Rectal smooth muscle tissue (tissue), 1 donor: ENCODE data around the gene KRT72.

ENCODE experiments used
- H3K27ac ChIP-seq: one replicate; pipeline ENCODE4 v1.7.0; 2013; ENCODE audit warnings: low read depth, low read length, inconsistent platforms
- H3K27me3 ChIP-seq: one replicate; pipeline ENCODE4 v1.7.0; 2013; ENCODE audit warnings: low read length; ENCODE audit not compliant: control insufficient read depth, insufficient read depth
- H3K36me3 ChIP-seq: one replicate; pipeline ENCODE4 v1.7.0; 2013; ENCODE audit warnings: low read length; ENCODE audit not compliant: control insufficient read depth, insufficient read depth
- H3K4me1 ChIP-seq: one replicate; pipeline ENCODE4 v1.7.0; 2013; ENCODE audit warnings: low read length; ENCODE audit not compliant: control insufficient read depth, insufficient read depth
- H3K4me3 ChIP-seq: one replicate; pipeline ENCODE4 v1.7.0; 2013; ENCODE audit warnings: low read length
- H3K9ac ChIP-seq: one replicate; pipeline ENCODE4 v1.7.0; 2013; ENCODE audit warnings: low read length

The KRT72 gene

DNA sequence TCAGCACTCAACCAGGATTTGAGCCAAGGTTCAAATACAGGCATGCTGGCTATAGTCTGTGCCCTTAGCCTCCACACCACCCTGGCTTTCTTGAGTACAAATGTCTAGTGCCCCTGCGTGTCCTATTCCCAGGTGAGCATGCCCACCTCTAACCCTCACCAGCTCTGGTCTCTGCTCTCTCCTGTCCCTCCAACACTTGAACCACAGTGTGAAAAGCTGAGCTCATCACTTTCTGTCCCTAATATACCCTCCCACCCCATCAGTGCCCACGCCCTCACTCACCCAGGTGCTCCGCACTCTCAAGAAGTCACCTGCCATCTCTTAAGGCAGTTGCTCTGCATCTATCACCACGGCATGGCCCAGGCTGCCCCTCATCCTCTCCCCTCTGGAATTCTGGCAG is 41.3 kb downstream of the KRT72 start:
- H3K27ac ChIP-seq, result no peak overlapping the region
- peaks cover 2% of the 10 kb centered on the region for H3K27me3 ChIP-seq
- H3K9ac ChIP-seq, result no peak overlapping the region
- H3K36me3 ChIP-seq, result no peaks in the 10 kb centered on the region
- H3K4me1 ChIP-seq, result no peaks in the 10 kb centered on the region
- H3K4me3 ChIP-seq, result no peak overlapping the region

GRCh38 chr12:52558781-52559445 is 42.4 kb downstream of the KRT72 start:
- Histone ChIP-seq H3K36me3 (no peaks in the 10 kb centered on the region), H3K9ac (no peak overlapping the region), H3K4me3 (no peak overlapping the region), H3K27me3 (peaks cover 2% of the 10 kb centered on the region), H3K4me1 (no peaks in the 10 kb centered on the region), H3K27ac (no peak overlapping the region)

DNA sequence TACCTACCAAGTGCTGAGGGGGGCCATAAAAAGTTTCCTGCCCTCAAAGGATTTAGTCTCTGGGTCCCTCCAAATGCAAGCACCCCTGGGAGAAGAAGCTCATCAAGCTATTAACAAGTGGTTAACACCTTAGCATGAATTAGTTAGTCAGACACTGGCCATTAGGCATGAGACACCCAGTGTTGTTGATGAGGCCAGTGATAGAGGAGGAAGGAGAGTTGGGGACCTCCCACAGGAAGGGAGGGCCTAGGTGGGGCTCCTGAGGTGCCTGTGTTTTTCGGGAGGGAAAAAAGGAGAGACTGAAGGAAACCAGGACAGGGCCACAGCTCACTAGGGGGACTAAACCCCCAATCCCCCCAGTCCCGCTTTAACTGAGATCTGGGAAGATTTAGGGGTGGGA is 43.8 kb downstream of the KRT72 start:
- Histone ChIP-seq H3K4me3 (no peak overlapping the region), H3K9ac (no peak overlapping the region), H3K27ac (no peak overlapping the region), H3K4me1 (no peaks in the 10 kb centered on the region), H3K27me3 (peaks cover 2% of the 10 kb centered on the region), H3K36me3 (no peaks in the 10 kb centered on the region)

DNA sequence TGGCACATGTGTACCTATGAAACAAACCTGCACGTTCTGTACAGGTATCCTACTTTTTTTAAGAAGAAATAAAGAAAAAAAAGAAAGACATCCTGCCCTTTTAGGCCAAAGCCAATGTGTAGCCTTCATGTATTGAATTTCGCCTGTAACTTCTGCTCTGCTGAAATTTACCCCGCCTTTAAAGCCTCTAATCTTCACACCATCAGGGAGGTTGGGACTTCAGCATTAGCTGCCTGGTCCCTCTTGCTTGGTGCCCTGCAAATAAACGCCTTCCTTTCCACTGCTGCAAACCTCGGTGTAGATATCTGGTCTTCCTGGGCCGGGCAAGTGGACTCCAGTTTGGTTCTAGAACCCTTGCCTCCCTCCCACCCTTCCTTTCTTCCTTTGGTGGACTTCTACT is 45.7 kb downstream of the KRT72 start:
- H3K36me3 ChIP-seq, result no peaks in the 10 kb centered on the region
- H3K4me1 ChIP-seq, result no peaks in the 10 kb centered on the region
- peaks cover 2% of the 10 kb centered on the region for H3K27me3 ChIP-seq
- no peak overlapping the region for H3K27ac ChIP-seq
- H3K4me3 ChIP-seq, result no peak overlapping the region
- no peak overlapping the region for H3K9ac ChIP-seq

DNA sequence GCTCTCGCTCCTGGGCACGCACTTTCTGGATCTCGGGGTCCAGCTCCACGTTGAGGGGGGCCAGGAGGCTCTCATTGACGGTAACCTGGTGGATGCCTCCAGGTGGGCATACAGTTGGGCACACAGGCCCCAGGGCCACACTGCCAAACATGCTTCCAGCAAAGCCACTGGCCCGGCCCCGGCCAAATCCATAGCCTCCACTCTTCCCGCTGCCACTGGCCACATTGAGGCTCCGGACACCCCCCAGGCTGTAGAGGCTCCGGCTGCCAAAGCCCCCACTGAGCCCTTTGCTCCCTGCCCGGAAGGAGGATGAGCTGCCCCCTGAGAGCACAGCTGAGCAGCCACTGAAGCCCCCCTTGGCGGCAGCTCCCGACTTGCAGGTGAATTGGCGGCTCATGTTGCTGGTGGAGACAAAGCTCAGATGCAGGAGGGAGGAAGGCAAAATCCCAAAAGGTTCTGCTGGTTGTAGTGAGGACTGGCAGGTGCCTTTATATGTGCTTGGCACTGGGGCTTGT is 48.5 kb downstream of the KRT72 start, which contains the start of gene KRT71:
Gene KRT71 (minus strand): TSS at position 465 of the 515 bp plus-strand sequence. CDS start 68 bp downstream, at position 397.
- H3K27ac ChIP-seq, result no peak within 1 kb of the TSS
- H3K4me1 ChIP-seq, result no peaks in the 10 kb centered on the region
- H3K27me3 ChIP-seq, result no peaks in the 10 kb centered on the region
- no peak within 1 kb of the TSS for H3K4me3 ChIP-seq
- no peaks in the 10 kb centered on the region for H3K36me3 ChIP-seq
- no peak within 1 kb of the TSS for H3K9ac ChIP-seq

GRCh38 chr12:52552055-52552454 is 49.2 kb downstream of the KRT72 start:
- Histone ChIP-seq H3K9ac (no peak overlapping the region), H3K36me3 (no peaks in the 10 kb centered on the region), H3K4me3 (no peak overlapping the region), H3K27me3 (no peaks in the 10 kb centered on the region), H3K27ac (no peak overlapping the region), H3K4me1 (no peaks in the 10 kb centered on the region)

DNA sequence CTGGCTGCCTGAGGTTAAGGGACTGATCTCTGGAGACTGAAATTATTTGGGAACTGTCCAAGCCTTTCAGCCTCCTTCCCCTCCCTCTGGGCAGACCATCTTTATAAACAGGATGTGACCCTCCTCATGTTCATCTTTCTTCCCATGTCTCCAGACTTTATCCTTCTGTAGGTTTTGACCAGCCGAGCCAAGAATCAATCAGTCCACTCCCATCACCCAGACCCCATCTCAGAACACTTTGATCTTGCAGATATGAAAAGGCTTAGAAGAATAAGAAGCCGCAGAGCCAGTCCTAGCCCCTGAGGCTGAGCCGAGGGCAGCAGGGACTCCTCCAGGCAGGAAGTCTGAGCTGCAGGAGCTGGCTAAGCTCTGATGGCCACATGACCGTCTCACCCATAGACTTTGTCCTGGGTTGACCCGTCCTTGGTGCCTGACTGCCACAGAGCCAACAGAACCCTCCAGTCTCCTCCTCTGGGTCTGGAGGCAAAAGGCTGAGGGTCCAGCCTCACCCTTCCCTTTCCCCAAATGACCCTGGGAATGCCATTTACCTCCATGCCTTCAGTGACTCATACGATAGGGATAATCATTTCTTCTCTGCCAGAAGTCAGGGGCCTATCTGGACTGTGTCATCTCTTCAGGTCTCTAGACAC is 49.9 kb downstream of the KRT72 start:
- no peaks in the 10 kb centered on the region for H3K27me3 ChIP-seq

GRCh38 chr12:52546126-52546525 is 55.1 kb downstream of the KRT72 start:
- H3K9ac ChIP-seq, result no peak overlapping the region
- H3K36me3 ChIP-seq, result no peaks in the 10 kb centered on the region
- H3K4me1 ChIP-seq, result no peaks in the 10 kb centered on the region
- no peaks in the 10 kb centered on the region for H3K27me3 ChIP-seq
- H3K4me3 ChIP-seq, result no peak overlapping the region
- no peak overlapping the region for H3K27ac ChIP-seq

More for the DNA sequence above, 49.9 kb downstream of the KRT72 start:
- Histone ChIP-seq H3K4me3 (no peak overlapping the region), H3K9ac (no peak overlapping the region), H3K36me3 (no peaks in the 10 kb centered on the region), H3K4me1 (no peaks in the 10 kb centered on the region), H3K27ac (no peak overlapping the region)

GRCh38 chr12:52543985-52544883 is 57.0 kb downstream of the KRT72 start:
- H3K27ac ChIP-seq, result no peak overlapping the region
- H3K36me3 ChIP-seq, result no peaks in the 10 kb centered on the region
- no peaks in the 10 kb centered on the region for H3K27me3 ChIP-seq
- H3K9ac ChIP-seq, result no peak overlapping the region
- H3K4me1 ChIP-seq, result no peaks in the 10 kb centered on the region
- no peak overlapping the region for H3K4me3 ChIP-seq

DNA sequence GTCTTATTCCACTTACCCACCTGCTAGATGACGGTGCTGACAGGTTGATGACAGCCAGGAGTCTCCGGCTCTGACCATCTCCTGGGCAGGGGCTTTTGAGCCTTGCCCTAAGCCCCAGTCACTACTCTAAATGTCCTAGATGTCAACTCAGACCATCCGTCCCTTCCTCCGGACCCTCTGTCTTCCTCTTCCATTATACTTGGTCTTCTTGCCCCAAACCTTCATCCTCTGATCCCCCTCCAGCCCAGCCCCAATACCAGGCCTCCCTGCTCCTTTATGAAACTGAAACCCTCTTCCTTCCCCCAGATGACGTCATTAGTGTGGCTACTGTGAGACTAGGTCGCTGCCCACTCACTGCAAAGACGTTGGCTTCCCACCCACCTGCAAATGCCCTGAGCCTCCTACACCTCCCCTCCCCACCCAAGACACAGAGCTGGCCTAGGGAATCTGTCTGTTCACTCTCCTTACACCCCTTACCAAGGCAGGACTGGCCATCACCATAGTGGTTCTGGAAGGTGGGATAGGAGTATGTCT is 58.4 kb downstream of the KRT72 start:
- no peak overlapping the region for H3K9ac ChIP-seq
- H3K4me3 ChIP-seq, result no peak overlapping the region
- no peaks in the 10 kb centered on the region for H3K4me1 ChIP-seq
- H3K27ac ChIP-seq, result no peak overlapping the region
- no peaks in the 10 kb centered on the region for H3K36me3 ChIP-seq
- no peaks in the 10 kb centered on the region for H3K27me3 ChIP-seq

DNA sequence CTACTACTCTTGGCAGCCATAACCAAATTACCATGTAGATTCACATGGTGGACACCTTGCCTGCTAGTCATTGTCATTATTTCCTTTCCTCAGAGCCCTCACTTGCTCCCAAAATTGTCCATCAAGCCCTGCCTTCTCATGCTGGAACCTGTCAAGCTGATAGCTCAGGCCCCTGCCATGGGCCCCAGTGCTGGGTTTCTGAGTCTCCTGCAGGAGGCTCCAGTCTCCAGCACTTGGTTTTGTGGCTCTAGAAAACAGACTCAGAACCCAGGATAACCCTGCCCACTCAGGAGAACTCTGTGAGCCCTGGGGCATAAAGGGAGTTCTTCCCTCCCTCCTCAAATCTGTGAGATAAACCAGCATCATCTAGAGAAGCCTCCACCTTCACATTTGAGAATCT is 59.1 kb downstream of the KRT72 start:
- Histone ChIP-seq H3K4me1 (no peaks in the 10 kb centered on the region), H3K27ac (no peak overlapping the region)

GRCh38 chr12:52541709-52542108 is 59.6 kb downstream of the KRT72 start:
- Histone ChIP-seq H3K36me3 (no peaks in the 10 kb centered on the region), H3K27ac (no peak overlapping the region), H3K27me3 (no peaks in the 10 kb centered on the region), H3K9ac (no peak overlapping the region), H3K4me3 (no peak overlapping the region), H3K4me1 (no peaks in the 10 kb centered on the region)

More for the DNA sequence above, 59.1 kb downstream of the KRT72 start:
- Histone ChIP-seq H3K27me3 (no peaks in the 10 kb centered on the region), H3K4me3 (no peak overlapping the region), H3K9ac (no peak overlapping the region), H3K36me3 (no peaks in the 10 kb centered on the region)
